ENCODE data around the gene CCHCR1. TPM values are rescaled to one million over a fixed set of nuclear protein-coding genes. Genes with fewer than 3 reads are reported as not detected.

CCHCR1 gene
- total and polyA plus RNA-seq, 2 of the 13 experiments (the other 11 are each of a cell fraction or from before 2014, with no cell fraction given): 14.6 to 28.2 TPM

GRCh38 chr6:31203345-31203979, 45.9 kb upstream of the CCHCR1 start (continued):
- TF ChIP-seq ZNF775 (CRISPR knock-in tag; IDR thresholded peaks at IDR 0.05; ENCODE audit: borderline replicate concordance) (no peak), SOX6 (IDR thresholded peaks at IDR 0.05) (no peak), SOX6 (CRISPR knock-in tag; IDR thresholded peaks at IDR 0.05) (peak; percentile 27; the same call in 1 of the 2 replicates), E2F2 (CRISPR knock-in tag; IDR thresholded peaks at IDR 0.05; ENCODE audit: borderline replicate concordance) (no peak), CEBPG (CRISPR knock-in tag; IDR thresholded peaks at IDR 0.05) (no peak; the same call in 1 of the 2 replicates), ARID5B (CRISPR knock-in tag; IDR thresholded peaks at IDR 0.05) (peak; percentile 83), CREB1 (IDR thresholded peaks at IDR 0.05) (peak; percentile 19; the same call in 1 of the 2 replicates), CREB1 (CRISPR knock-in tag; IDR thresholded peaks at IDR 0.05) (peak; percentile 22; the same call in 1 of the 2 replicates), SSRP1 (CRISPR knock-in tag; IDR thresholded peaks at IDR 0.05) (no peak), TFE3 (CRISPR knock-in tag; IDR thresholded peaks at IDR 0.05) (no peak), THRA (CRISPR knock-in tag; IDR thresholded peaks at IDR 0.05; ENCODE audit: borderline replicate concordance) (no peak), ZNF18 (CRISPR knock-in tag; IDR thresholded peaks at IDR 0.05; ENCODE audit: insufficient replicate concordance) (no peak), FUBP1 (CRISPR knock-in tag; IDR thresholded peaks at IDR 0.05; ENCODE audit: borderline replicate concordance) (0 out of 2 replicates have a peak, but pooled peaks have one; percentile 34), U2AF2 (IDR thresholded peaks at IDR 0.05; ENCODE audit: low read depth, low read length) (no peak), CSRNP1 (CRISPR knock-in tag; IDR thresholded peaks at IDR 0.05) (0 out of 2 replicates have a peak, but pooled peaks have one; percentile 7)

Data from HepG2 (cell line).